ENCODE results near the gene MAP6.

The MAP6 gene

GRCh38 chr11:75576499-75576918 is 92.3 kb downstream of the MAP6 start:
- H3K4me3 ChIP-seq (ENCODE audit: low read depth, low read length), result no peak overlapping the region
- peak; percentile 46 for DNase-seq (ENCODE audit: low read depth, low spot score)
- TF ChIP-seq, protein P1, sequence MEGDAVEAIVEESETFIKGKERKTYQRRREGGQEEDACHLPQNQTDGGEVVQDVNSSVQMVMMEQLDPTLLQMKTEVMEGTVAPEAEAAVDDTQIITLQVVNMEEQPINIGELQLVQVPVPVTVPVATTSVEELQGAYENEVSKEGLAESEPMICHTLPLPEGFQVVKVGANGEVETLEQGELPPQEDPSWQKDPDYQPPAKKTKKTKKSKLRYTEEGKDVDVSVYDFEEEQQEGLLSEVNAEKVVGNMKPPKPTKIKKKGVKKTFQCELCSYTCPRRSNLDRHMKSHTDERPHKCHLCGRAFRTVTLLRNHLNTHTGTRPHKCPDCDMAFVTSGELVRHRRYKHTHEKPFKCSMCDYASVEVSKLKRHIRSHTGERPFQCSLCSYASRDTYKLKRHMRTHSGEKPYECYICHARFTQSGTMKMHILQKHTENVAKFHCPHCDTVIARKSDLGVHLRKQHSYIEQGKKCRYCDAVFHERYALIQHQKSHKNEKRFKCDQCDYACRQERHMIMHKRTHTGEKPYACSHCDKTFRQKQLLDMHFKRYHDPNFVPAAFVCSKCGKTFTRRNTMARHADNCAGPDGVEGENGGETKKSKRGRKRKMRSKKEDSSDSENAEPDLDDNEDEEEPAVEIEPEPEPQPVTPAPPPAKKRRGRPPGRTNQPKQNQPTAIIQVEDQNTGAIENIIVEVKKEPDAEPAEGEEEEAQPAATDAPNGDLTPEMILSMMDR (IDR thresholded peaks at IDR 0.05; ENCODE audit: low read depth, low read length), result no peak
- in situ Hi-C loops (cut with HindIII; ENCODE audit: low sequenced_read_pairs), result no loop called here

DNA sequence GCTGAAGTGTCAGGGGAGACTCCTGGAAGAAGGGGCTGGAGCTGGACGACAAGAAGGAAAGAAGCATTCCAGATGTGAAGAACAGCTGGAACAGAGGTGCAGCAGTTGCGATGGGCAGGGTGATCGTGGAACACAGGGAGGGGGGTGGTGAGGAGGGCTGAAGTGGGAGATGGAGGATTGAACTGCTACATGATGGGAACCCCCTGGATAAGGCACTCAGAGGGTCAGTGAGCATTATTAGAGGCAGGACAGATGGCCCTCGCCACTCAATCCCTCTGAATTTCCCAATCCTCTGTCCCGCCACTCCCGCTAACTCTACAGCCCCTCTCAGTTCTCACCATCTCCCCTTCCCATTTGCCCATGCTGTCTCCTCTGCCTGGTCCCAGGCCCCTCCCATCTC is 92.8 kb downstream of the MAP6 start:
- in situ Hi-C loops (cut with HindIII; ENCODE audit: low sequenced_read_pairs), result no loop called here
- DNase-seq (ENCODE audit: low read depth, low spot score), result no peak
- TF ChIP-seq, protein P1 (IDR thresholded peaks at IDR 0.05; ENCODE audit: low read depth, low read length), result no peak
- no peak overlapping the region for H3K4me3 ChIP-seq (ENCODE audit: low read depth, low read length)

DNA sequence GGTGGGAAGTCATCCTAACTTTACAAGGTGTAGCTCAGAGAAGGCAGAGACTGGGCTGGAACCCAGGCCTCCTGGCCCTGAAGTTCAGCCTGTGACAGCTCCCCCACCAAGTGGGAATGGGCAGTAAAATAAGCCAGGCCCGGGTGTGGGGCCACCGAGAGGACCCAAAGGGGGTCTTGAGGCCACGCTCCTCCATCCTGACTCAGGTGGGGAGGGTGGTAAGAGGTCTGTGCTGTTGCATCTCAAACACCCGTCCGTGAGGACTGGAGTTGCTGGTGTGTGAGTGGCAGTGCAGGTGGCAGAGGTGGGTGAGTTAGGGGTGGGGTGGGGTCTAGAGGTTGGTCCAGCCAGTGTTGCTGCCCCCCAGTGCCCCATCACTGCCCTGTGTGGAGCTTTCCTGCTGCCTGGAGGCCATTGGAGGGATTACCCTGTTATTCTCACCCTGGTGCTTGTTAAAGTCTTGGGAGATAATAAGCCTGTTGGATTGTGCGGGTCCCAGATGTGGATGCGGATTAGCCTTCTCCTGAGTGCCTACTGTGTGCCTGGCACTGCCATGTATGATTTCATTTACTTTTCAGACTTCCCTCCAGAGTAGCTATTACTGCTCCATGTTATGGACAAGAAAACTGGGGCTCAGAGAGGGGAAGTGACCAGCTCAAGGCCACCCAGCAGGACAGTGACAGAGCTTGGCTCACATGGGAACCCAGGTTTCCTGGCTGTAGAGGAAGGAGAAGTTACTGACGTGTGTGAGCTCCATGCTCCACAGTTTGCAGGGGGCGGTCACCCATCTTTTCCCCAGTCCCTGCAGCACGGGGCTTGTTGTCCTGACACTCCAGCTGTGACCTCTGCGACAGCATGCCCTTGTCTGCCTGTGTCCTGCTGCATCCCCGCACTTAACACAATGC is 93.9 kb downstream of the MAP6 start:
- DNase-seq (ENCODE audit: low read depth, low spot score), result no peak
- in situ Hi-C loops (cut with HindIII; ENCODE audit: low sequenced_read_pairs), result no loop called here
- H3K4me3 ChIP-seq (ENCODE audit: low read depth, low read length), result no peak overlapping the region
- TF ChIP-seq, protein P1 (IDR thresholded peaks at IDR 0.05; ENCODE audit: low read depth, low read length), result peak; percentile 52

DNA sequence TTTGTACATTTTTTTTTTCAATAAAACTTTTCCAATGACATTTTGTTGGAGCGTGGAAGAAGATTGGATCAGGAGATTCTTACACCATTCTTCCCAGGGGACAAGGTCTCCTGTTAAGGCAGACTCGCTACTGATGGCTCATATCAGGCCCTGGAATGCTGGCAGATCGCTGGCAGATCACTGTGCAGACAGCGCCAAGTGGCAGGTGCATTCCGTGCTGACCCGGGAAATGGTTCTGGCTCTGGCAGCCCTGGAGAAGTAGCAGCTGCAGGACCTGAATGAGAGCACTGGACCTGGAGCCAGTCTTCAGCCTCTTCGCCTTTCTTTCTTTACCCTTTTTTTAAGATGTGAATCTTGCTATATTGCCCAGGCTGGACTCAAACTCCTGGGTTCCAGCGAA is 96.1 kb downstream of the MAP6 start:
- TF ChIP-seq, protein P1 (IDR thresholded peaks at IDR 0.05; ENCODE audit: low read depth, low read length), result no peak
- no peak for DNase-seq (ENCODE audit: low read depth, low spot score)
- in situ Hi-C loops (cut with HindIII; ENCODE audit: low sequenced_read_pairs), result no loop called here
- H3K4me3 ChIP-seq (ENCODE audit: low read depth, low read length), result no peak overlapping the region

- DNase-seq (ENCODE audit: low read depth, low spot score), result no peak
- no peak overlapping the region for H3K4me3 ChIP-seq (ENCODE audit: low read depth, low read length)
- TF ChIP-seq, protein P1 (IDR thresholded peaks at IDR 0.05; ENCODE audit: low read depth, low read length), result no peak
- in situ Hi-C loops (cut with HindIII; ENCODE audit: low sequenced_read_pairs), result no loop called here
These were observed 97.2 kb downstream of the MAP6 start for GRCh38 chr11:75571625-75572024.

DNA sequence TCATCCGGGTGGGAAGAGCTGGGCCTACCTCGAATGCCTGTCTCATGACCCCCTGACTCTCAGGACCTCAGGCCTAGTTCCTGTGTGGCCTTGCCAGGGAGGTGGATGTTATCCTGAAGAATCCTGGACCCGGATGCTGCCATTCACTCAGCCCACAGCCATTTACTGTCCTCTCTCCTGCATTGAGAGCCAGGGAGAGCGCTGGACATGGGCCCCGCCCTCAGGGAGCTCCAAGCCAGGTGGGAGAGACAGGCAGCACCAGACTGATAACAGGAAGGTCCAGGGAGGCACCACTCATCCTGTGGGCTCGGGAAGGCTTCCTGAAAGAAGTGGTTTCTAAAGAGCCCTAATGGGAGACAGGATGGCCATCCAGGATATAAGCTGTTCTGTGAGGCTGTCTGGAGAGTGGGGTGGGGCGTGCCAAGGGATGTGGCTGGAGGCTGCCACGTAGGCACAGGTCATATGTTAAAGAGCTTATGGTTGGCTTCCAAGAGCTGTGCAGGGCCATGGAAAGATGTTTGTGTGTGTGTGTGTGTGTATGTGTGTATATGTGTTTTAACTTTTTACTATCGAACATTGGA is 98.2 kb downstream of the MAP6 start:
- in situ Hi-C loops (cut with HindIII; ENCODE audit: low sequenced_read_pairs), result no loop called here
- DNase-seq (ENCODE audit: low read depth, low spot score), result no peak
- TF ChIP-seq, protein P1 (IDR thresholded peaks at IDR 0.05; ENCODE audit: low read depth, low read length), result no peak
- no peak overlapping the region for H3K4me3 ChIP-seq (ENCODE audit: low read depth, low read length)

All from astrocyte of the spinal cord (primary cell).